ENCODE measurements around the gene REPS1.
"Not testable (repeated sequence)": the region's sequence is repeated elsewhere in the genome, so short reads cannot be mapped to it uniquely, and the experiment has no call there.

Gene REPS1

DNA sequence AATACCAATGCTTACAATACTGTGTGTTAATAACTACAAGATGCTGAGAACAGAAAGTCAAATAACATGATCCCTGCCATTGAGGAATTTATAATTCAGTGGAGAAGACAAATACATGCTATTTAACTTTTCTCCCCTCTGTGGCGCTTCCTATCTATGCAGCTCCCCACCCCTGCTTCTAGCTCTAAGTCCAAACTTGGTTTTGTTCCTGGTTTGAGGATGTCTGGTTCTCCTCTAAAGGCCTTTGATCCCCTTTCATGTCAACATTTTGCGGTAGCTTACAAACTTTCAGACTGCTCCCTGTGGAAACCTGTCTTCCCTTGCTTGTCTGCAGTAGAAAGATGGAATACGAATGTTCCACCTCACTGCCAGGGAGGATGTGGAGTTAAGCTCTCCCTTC, 18.4 kb upstream of the REPS1 start:
- Histone ChIP-seq H3K9me3 (ENCODE audit: control insufficient read depth in 5 of 5, low read length in 5 of 5) (no peaks in the 10 kb centered on the region), H3K9ac (ENCODE audit: low read length in 5 of 5) (no peak overlapping the region), H3K36me3 (ENCODE audit: control insufficient read depth in 5 of 5, insufficient read depth in 5 of 5, low read length in 5 of 5) (no peaks in the 10 kb centered on the region), H3K4me3 (ENCODE audit: low read depth in 1 of 5, low read length in 5 of 5) (no peak overlapping the region), H3K27ac (ENCODE audit: low read depth, low read length) (no peak overlapping the region), H3K4me1 (ENCODE audit: control insufficient read depth in 5 of 5, insufficient read depth in 5 of 5, low read length in 5 of 5) (no peaks in the 10 kb centered on the region), H3K27me3 (ENCODE audit: control insufficient read depth in 5 of 5, insufficient read depth in 4 of 5, low read length in 5 of 5) (no peaks in the 10 kb centered on the region)

DNA sequence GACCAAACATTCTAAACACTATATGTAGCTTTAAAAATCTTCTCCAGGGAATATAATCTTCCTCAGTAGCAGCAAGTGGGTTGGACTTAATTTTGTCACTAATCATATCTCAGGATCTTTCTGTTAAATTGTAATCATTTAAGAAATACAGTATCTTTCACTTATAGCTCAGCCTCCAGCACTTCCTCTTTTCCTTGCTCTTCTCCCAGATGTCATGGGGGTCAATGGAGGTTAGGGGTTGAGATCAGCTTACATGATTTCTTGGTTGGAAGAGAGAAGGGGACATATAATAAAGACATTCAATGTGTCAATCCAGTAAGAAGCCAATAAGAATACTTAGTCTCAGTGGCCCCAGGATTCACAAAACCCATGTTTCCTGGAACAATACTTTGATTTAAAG, 15.7 kb upstream of the REPS1 start:
- Histone ChIP-seq H3K9ac (ENCODE audit: low read length in 5 of 5) (no peak overlapping the region), H3K27ac (ENCODE audit: low read depth, low read length) (no peak overlapping the region), H3K4me1 (ENCODE audit: control insufficient read depth in 5 of 5, insufficient read depth in 5 of 5, low read length in 5 of 5) (no peaks in the 10 kb centered on the region), H3K4me3 (ENCODE audit: low read depth in 1 of 5, low read length in 5 of 5) (no peak overlapping the region), H3K27me3 (ENCODE audit: control insufficient read depth in 5 of 5, insufficient read depth in 4 of 5, low read length in 5 of 5) (no peaks in the 10 kb centered on the region), H3K9me3 (ENCODE audit: control insufficient read depth in 5 of 5, low read length in 5 of 5) (no peaks in the 10 kb centered on the region), H3K36me3 (ENCODE audit: control insufficient read depth in 5 of 5, insufficient read depth in 5 of 5, low read length in 5 of 5) (no peaks in the 10 kb centered on the region)

DNA sequence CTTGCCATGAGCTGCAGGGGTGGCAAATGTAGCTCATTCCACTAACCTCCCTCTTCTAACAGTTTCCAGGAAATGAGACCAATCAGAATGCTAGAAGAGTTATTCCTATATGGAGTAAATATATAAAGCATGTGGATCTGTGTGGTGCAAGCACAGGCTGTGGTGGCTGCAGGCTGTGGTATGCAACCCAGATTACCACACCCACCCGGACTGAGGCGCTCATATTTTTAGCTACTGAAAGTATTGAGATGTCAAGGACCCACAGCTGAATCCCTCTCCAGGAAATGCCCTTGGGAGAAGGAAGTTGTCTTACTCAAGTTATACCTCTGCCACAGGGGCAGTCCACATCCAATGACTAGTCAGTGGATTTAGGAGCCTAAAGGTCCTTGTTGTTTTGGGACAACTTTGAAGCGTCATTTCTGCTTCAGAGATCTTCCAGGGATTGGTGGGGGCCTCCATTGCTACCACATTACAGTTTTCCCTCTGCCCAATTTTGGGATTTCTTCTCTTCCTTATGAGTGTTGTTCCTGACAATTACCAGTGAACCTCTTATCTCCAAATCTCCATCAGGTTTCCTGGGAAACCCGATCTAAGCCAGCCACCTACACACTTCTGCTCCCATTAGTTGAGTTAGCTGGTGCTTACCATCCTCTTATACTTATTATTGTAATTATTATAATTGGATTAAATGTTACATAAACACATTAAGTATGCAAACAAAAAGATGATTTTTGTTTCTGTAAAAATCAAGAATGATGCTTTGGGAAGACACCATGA, 12.1 kb upstream of the REPS1 start:
- Histone ChIP-seq H3K4me1 (ENCODE audit: control insufficient read depth in 5 of 5, insufficient read depth in 5 of 5, low read length in 5 of 5) (no peaks in the 10 kb centered on the region), H3K27me3 (ENCODE audit: control insufficient read depth in 5 of 5, insufficient read depth in 4 of 5, low read length in 5 of 5) (no peaks in the 10 kb centered on the region), H3K4me3 (ENCODE audit: low read depth in 1 of 5, low read length in 5 of 5) (no peak overlapping the region), H3K27ac (ENCODE audit: low read depth, low read length) (no peak overlapping the region), H3K9me3 (ENCODE audit: control insufficient read depth in 5 of 5, low read length in 5 of 5) (no peaks in the 10 kb centered on the region), H3K36me3 (ENCODE audit: control insufficient read depth in 5 of 5, insufficient read depth in 5 of 5, low read length in 5 of 5) (no peaks in the 10 kb centered on the region), H3K9ac (ENCODE audit: low read length in 5 of 5) (no peak overlapping the region)

DNA sequence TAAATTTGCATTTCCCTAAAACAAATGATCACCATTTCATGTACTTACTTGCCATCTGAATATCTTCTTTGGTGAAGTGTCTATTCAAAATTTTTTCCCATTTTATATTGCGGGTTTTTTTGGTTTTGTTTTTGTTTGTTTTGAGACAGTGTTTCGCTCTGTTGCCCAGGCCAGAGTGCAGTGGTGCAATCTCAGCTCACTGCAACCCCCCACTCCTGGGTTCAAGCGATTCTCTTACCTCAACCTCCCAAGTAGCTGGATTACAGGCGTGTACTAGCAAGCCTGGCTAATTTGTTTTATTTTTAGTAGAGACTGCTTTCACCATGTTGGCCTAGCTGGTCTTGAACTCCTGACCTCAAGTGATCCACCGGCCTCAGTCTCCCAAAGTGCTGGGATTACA, 9.1 kb upstream of the REPS1 start:
- no peaks in the 10 kb centered on the region for H3K36me3 ChIP-seq (ENCODE audit: control insufficient read depth in 5 of 5, insufficient read depth in 5 of 5, low read length in 5 of 5)
- no peaks in the 10 kb centered on the region for H3K9me3 ChIP-seq (ENCODE audit: control insufficient read depth in 5 of 5, low read length in 5 of 5)
- no peak overlapping the region for H3K4me3 ChIP-seq (ENCODE audit: low read depth in 1 of 5, low read length in 5 of 5)
- no peaks in the 10 kb centered on the region for H3K4me1 ChIP-seq (ENCODE audit: control insufficient read depth in 5 of 5, insufficient read depth in 5 of 5, low read length in 5 of 5)
- no peaks in the 10 kb centered on the region for H3K27me3 ChIP-seq (ENCODE audit: control insufficient read depth in 5 of 5, insufficient read depth in 4 of 5, low read length in 5 of 5)
- no peak overlapping the region for H3K9ac ChIP-seq (ENCODE audit: low read length in 5 of 5)
- no peak overlapping the region for H3K27ac ChIP-seq (ENCODE audit: low read depth, low read length)

DNA sequence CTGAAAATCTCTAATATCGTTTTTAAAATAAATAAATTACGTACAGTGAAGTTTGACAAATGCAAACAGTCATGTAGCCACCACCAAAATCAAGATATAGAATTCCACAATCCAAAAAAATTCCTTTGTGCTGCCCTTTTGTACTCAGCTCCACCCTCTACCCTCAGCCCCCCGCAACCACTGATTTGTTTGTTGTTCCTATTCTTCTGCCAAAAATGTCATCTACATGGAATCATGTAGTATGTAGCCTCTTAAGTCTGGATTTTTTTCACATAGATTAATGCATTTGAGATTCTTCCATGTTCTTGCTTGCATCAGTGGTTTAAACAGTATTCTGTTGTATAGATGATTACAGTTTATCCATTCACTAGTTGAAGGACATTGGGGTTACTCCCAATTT, 8.5 kb upstream of the REPS1 start:
- H3K27ac ChIP-seq (ENCODE audit: low read depth, low read length) = no peak overlapping the region
- H3K9ac ChIP-seq (ENCODE audit: low read length in 5 of 5) = no peak overlapping the region
- no peaks in the 10 kb centered on the region for H3K9me3 ChIP-seq (ENCODE audit: control insufficient read depth in 5 of 5, low read length in 5 of 5)
- no peaks in the 10 kb centered on the region for H3K4me1 ChIP-seq (ENCODE audit: control insufficient read depth in 5 of 5, insufficient read depth in 5 of 5, low read length in 5 of 5)
- no peaks in the 10 kb centered on the region for H3K36me3 ChIP-seq (ENCODE audit: control insufficient read depth in 5 of 5, insufficient read depth in 5 of 5, low read length in 5 of 5)
- H3K27me3 ChIP-seq (ENCODE audit: control insufficient read depth in 5 of 5, insufficient read depth in 4 of 5, low read length in 5 of 5) = no peaks in the 10 kb centered on the region
- no peak overlapping the region for H3K4me3 ChIP-seq (ENCODE audit: low read depth in 1 of 5, low read length in 5 of 5)

DNA sequence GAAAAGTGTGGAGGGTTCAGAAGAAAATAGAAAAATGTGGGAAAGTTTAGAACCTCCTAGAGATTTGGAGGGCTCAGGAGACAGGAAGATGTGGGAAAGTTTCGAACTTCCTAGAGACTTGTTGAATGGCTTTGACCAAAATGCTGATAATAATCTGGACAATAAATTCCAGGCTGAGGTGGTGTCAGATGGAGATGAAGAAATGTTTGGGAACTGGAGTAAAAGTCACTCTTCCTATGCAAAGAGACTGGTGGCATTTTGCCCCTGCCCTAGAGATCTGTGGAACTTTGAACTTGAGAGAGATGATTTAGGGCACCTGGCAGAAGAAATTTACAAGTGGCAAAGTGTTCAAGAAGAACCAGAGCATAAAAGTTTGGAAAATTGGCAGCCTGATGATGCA, 5.4 kb upstream of the REPS1 start:
- H3K27ac ChIP-seq (ENCODE audit: low read depth, low read length); H3K36me3 ChIP-seq (ENCODE audit: control insufficient read depth in 5 of 5, insufficient read depth in 5 of 5, low read length in 5 of 5); H3K9ac ChIP-seq (ENCODE audit: low read length in 5 of 5); H3K27me3 ChIP-seq (ENCODE audit: control insufficient read depth in 5 of 5, insufficient read depth in 4 of 5, low read length in 5 of 5); H3K9me3 ChIP-seq (ENCODE audit: control insufficient read depth in 5 of 5, low read length in 5 of 5); H3K4me3 ChIP-seq (ENCODE audit: low read depth in 1 of 5, low read length in 5 of 5); H3K4me1 ChIP-seq (ENCODE audit: control insufficient read depth in 5 of 5, insufficient read depth in 5 of 5, low read length in 5 of 5): not testable (repeated sequence)

DNA sequence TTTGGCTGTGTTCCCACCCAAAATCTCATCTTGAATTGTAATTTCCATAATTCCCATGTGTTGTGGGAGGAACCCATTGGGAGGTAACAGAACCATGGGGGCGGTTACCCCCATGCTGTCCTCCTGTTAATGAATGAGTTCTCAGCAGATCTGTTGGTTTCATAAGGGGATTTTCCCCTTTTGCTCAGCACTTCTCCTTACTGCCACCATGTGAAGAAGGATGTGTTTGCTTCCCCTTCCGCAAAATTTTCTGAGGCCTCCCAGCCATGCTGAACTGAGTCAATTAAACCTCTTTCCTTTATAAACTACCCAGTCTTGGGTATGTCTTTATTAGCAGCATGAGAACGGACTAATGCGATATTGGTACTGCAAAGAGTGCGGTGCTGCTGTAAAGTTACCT, 4.9 kb upstream of the REPS1 start:
- H3K9me3 ChIP-seq (ENCODE audit: control insufficient read depth in 5 of 5, low read length in 5 of 5); H3K27ac ChIP-seq (ENCODE audit: low read depth, low read length); H3K36me3 ChIP-seq (ENCODE audit: control insufficient read depth in 5 of 5, insufficient read depth in 5 of 5, low read length in 5 of 5); H3K9ac ChIP-seq (ENCODE audit: low read length in 5 of 5); H3K27me3 ChIP-seq (ENCODE audit: control insufficient read depth in 5 of 5, insufficient read depth in 4 of 5, low read length in 5 of 5); H3K4me3 ChIP-seq (ENCODE audit: low read depth in 1 of 5, low read length in 5 of 5); H3K4me1 ChIP-seq (ENCODE audit: control insufficient read depth in 5 of 5, insufficient read depth in 5 of 5, low read length in 5 of 5): not testable (repeated sequence)

DNA sequence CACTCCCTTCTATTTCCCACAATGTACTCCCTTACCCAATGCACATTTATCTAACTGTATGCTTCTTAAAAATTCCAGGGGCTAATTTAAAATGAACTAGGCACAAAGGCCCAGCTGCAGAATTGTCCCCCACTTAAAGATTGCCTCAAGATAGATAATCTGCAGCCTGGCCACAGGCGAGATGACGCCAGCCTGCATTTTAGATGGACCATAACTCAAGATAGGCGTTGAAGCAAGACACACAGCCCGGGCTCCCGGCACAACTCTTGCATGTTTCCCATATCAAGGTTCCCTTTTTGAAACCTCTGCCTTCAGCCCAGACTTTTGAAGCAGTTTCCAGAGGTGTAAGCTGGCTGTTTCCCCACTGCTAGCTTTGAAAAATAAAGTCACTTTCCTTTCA, 3.2 kb upstream of the REPS1 start:
- Histone ChIP-seq H3K9me3 (ENCODE audit: control insufficient read depth in 5 of 5, low read length in 5 of 5) (no peaks in the 10 kb centered on the region), H3K27me3 (ENCODE audit: control insufficient read depth in 5 of 5, insufficient read depth in 4 of 5, low read length in 5 of 5) (no peaks in the 10 kb centered on the region), H3K27ac (ENCODE audit: low read depth, low read length) (no peak overlapping the region), H3K4me1 (ENCODE audit: control insufficient read depth in 5 of 5, insufficient read depth in 5 of 5, low read length in 5 of 5) (peaks cover 0 to 19% (median 18%) of the 10 kb centered on the region in 5 donors), H3K9ac (ENCODE audit: low read length in 5 of 5) (no peak overlapping the region), H3K36me3 (ENCODE audit: control insufficient read depth in 5 of 5, insufficient read depth in 5 of 5, low read length in 5 of 5) (no peaks in the 10 kb centered on the region), H3K4me3 (ENCODE audit: low read depth in 1 of 5, low read length in 5 of 5) (no peak overlapping the region)

DNA sequence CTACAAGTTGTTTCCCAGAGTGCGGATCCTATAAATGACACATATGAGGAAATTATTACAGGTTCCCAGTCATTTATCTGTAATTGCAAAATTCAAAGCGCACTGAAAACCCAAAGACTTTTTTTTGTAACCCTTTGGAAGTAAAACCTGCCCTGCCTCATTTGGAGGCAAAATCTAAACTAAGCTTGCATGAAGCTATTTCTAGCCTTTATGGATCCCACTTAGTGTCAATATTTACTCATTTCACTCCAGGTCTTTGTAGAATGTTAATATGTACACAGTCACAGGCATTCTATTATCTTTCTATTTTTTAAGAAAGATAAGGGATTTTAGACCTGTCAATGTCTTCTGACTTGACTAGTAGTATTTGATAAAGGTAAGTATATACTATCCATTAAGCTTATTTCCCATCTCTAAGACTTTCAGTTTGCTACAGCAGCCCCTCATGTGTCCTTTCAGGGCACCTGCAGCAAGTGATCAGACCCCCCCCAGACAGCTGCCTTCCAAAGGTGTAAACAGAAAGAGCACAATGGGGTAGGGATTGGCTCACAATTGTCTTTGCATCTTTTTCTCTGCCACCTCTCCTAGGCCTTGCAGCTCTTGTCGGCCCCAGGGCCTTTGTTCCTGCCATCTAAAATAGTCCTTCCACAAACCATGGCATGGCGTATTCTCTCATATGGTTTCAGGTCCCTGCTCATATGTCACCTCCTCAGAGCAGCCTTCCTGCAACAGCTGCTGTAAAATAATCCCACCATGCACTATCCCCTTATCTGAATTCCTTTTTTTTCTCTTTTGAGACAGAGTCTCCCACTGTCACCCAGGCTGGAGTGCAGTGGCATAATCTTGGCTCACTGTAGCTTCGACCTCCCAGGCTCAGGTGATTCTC, 1.3 kb upstream of the REPS1 start:
- no peak overlapping the region for H3K9ac ChIP-seq (ENCODE audit: low read length in 5 of 5)
- H3K4me3 ChIP-seq (ENCODE audit: low read depth in 1 of 5, low read length in 5 of 5) = no peak overlapping the region
- no peaks in the 10 kb centered on the region for H3K36me3 ChIP-seq (ENCODE audit: control insufficient read depth in 5 of 5, insufficient read depth in 5 of 5, low read length in 5 of 5)
- H3K27ac ChIP-seq (ENCODE audit: low read depth, low read length) = no peak overlapping the region
- peaks cover 0 to 25% (median 23%) of the 10 kb centered on the region in 5 donors for H3K4me1 ChIP-seq (ENCODE audit: control insufficient read depth in 5 of 5, insufficient read depth in 5 of 5, low read length in 5 of 5)
- H3K27me3 ChIP-seq (ENCODE audit: control insufficient read depth in 5 of 5, insufficient read depth in 4 of 5, low read length in 5 of 5) = no peaks in the 10 kb centered on the region
- no peaks in the 10 kb centered on the region for H3K9me3 ChIP-seq (ENCODE audit: control insufficient read depth in 5 of 5, low read length in 5 of 5)

DNA sequence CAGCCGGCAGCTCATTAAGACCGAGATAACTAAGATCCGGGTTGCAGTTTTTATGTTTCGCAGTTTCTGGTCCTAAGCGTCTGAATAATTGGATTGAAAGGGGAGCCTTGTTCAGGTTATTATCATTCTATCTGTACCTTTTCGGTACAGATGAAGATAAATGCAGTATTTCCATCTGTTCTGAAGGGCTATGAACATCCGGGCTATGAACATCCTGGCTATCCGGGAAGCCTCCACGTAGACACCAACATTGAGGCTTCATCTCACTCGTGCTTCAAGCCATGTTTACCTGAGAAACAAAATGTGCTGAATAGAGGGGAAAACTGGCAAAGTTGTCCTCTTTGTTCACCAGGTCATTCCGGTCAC, 399 bp upstream of the REPS1 start:
- Histone ChIP-seq H3K9me3 (ENCODE audit: control insufficient read depth in 5 of 5, low read length in 5 of 5) (no peaks in the 10 kb centered on the region), H3K4me1 (ENCODE audit: control insufficient read depth in 5 of 5, insufficient read depth in 5 of 5, low read length in 5 of 5) (peaks cover 0 to 25% (median 23%) of the 10 kb centered on the region in 5 donors), H3K27ac (ENCODE audit: low read depth, low read length) (peak overlapping the region; percentile 89), H3K4me3 (ENCODE audit: low read depth in 1 of 5, low read length in 5 of 5) (peak overlapping the region; percentile 57 to 92 (median 88)), H3K9ac (ENCODE audit: low read length in 5 of 5) (peak overlapping the region in 4 of 5 donors; percentile 79 to 87 (median 82)), H3K36me3 (ENCODE audit: control insufficient read depth in 5 of 5, insufficient read depth in 5 of 5, low read length in 5 of 5) (no peaks in the 10 kb centered on the region), H3K27me3 (ENCODE audit: control insufficient read depth in 5 of 5, insufficient read depth in 4 of 5, low read length in 5 of 5) (no peaks in the 10 kb centered on the region)
